Measurements from ENCODE around the gene FBN1. TPM values are rescaled to one million over a fixed set of nuclear protein-coding genes. Genes with fewer than 3 reads are reported as not detected.

FBN1 gene
- total RNA-seq, 1 donor from 2014 or later: 54.0 TPM

- no peaks in the 10 kb centered on the region for H3K36me3 Mint-ChIP-seq (ENCODE audit: low read depth, unreplicated experiment)
- no peak overlapping the region for H3K27ac Mint-ChIP-seq (ENCODE audit: unreplicated experiment)
- no peak for TF ChIP-seq CTCF (IDR thresholded peaks at IDR 0.05; ENCODE audit: unreplicated experiment)
- H3K9me3 Mint-ChIP-seq (ENCODE audit: unreplicated experiment): no peaks in the 10 kb centered on the region
- H3K4me1 Mint-ChIP-seq (ENCODE audit: unreplicated experiment): peaks cover 16% of the 10 kb centered on the region
- no peak for DNase-seq (ENCODE audit: low spot score)
- H3K4me3 Mint-ChIP-seq (ENCODE audit: unreplicated experiment): no peak overlapping the region
- H3K27me3 Mint-ChIP-seq (ENCODE audit: unreplicated experiment): peaks cover 1% of the 10 kb centered on the region
Measured at GRCh38 chr15:48570822-48571221, 74.7 kb downstream of the FBN1 start.

- no peaks in the 10 kb centered on the region for H3K36me3 Mint-ChIP-seq (ENCODE audit: low read depth, unreplicated experiment)
- H3K4me1 Mint-ChIP-seq (ENCODE audit: unreplicated experiment): peaks cover 16% of the 10 kb centered on the region
- H3K27ac Mint-ChIP-seq (ENCODE audit: unreplicated experiment): no peak overlapping the region
Measured at GRCh38 chr15:48569591-48570302, 75.8 kb downstream of the FBN1 start.

GRCh38 chr15:48566668-48567067 lies 78.8 kb downstream of the FBN1 start:
- Mint-ChIP-seq H3K27ac (ENCODE audit: unreplicated experiment) (no peak overlapping the region), H3K36me3 (ENCODE audit: low read depth, unreplicated experiment) (no peaks in the 10 kb centered on the region), H3K4me3 (ENCODE audit: unreplicated experiment) (no peak overlapping the region), H3K9me3 (ENCODE audit: unreplicated experiment) (no peaks in the 10 kb centered on the region), H3K4me1 (ENCODE audit: unreplicated experiment) (peaks cover 2% of the 10 kb centered on the region), H3K27me3 (ENCODE audit: unreplicated experiment) (peaks cover 1% of the 10 kb centered on the region)
- DNase-seq (ENCODE audit: low spot score): no peak
- TF ChIP-seq CTCF (IDR thresholded peaks at IDR 0.05; ENCODE audit: unreplicated experiment): no peak

More at GRCh38 chr15:48569591-48570302, 75.8 kb downstream of the FBN1 start:
- DNase-seq (ENCODE audit: low spot score): no peak
- H3K27me3 Mint-ChIP-seq (ENCODE audit: unreplicated experiment): peaks cover 1% of the 10 kb centered on the region
- no peak overlapping the region for H3K4me3 Mint-ChIP-seq (ENCODE audit: unreplicated experiment)
- TF ChIP-seq CTCF (IDR thresholded peaks at IDR 0.05; ENCODE audit: unreplicated experiment): no peak
- no peaks in the 10 kb centered on the region for H3K9me3 Mint-ChIP-seq (ENCODE audit: unreplicated experiment)

GRCh38 chr15:48565560-48566482 lies 79.7 kb downstream of the FBN1 start:
- TF ChIP-seq CTCF (IDR thresholded peaks at IDR 0.05; ENCODE audit: unreplicated experiment): no peak
- DNase-seq (ENCODE audit: low spot score): no peak
- Mint-ChIP-seq H3K36me3 (ENCODE audit: low read depth, unreplicated experiment) (no peaks in the 10 kb centered on the region), H3K27me3 (ENCODE audit: unreplicated experiment) (peaks cover 1% of the 10 kb centered on the region), H3K27ac (ENCODE audit: unreplicated experiment) (no peak overlapping the region), H3K9me3 (ENCODE audit: unreplicated experiment) (no peaks in the 10 kb centered on the region), H3K4me1 (ENCODE audit: unreplicated experiment) (peaks cover 2% of the 10 kb centered on the region), H3K4me3 (ENCODE audit: unreplicated experiment) (no peak overlapping the region)
